Mucosa of rectum (tissue), 2 donors: ENCODE data around the gene CAMK1G.

Source experiments
- H3K27ac ChIP-seq, 2 donors: one replicate each; pipeline ENCODE4 v1.7.0; 2013; ENCODE audit warnings: inconsistent platforms in 2 of 2, low read depth in 2 of 2, low read length in 2 of 2
- H3K27me3 ChIP-seq, 2 donors: one replicate each; pipeline ENCODE4 v1.7.0; 2013; ENCODE audit warnings: low read length in 2 of 2; ENCODE audit not compliant: control insufficient read depth in 2 of 2, insufficient read depth in 2 of 2
- H3K36me3 ChIP-seq, 2 donors: one replicate each; pipeline ENCODE4 v1.7.0; 2013; ENCODE audit warnings: low read length in 2 of 2; ENCODE audit not compliant: control insufficient read depth in 2 of 2, insufficient read depth in 2 of 2
- H3K4me1 ChIP-seq, 2 donors: one replicate each; pipeline ENCODE4 v1.7.0; 2013; ENCODE audit warnings: low read length in 2 of 2, mild to moderate bottlenecking in 1 of 2; ENCODE audit not compliant: control insufficient read depth in 2 of 2, insufficient read depth in 2 of 2
- H3K4me3 ChIP-seq, 2 donors: one replicate each; pipeline ENCODE4 v1.7.0; 2013; ENCODE audit warnings: low read length in 2 of 2
- H3K9ac ChIP-seq, 2 donors: one replicate each; pipeline ENCODE4 v1.7.0; 2013; ENCODE audit warnings: low read length in 2 of 2, low read depth in 1 of 2, mild to moderate bottlenecking in 1 of 2
- H3K9me3 ChIP-seq, 2 donors: one replicate each; pipeline ENCODE4 v1.7.0; 2013; ENCODE audit warnings: low read length in 2 of 2; ENCODE audit not compliant: control insufficient read depth in 2 of 2
- donor health status: healthy.
- donor health status: Normal muscosa, but diverticular disease.

Gene CAMK1G

GRCh38 chr1:209564849-209565248, 18.7 kb upstream of the CAMK1G start:
- H3K9ac ChIP-seq: no peak overlapping the region
- H3K27ac ChIP-seq: no peak overlapping the region
- peaks cover under 1 to 6% of the 10 kb centered on the region in 2 donors for H3K27me3 ChIP-seq
- H3K4me3 ChIP-seq: no peak overlapping the region
- H3K9me3 ChIP-seq: no peaks in the 10 kb centered on the region
- no peaks in the 10 kb centered on the region for H3K36me3 ChIP-seq
- H3K4me1 ChIP-seq: no peaks in the 10 kb centered on the region

- Histone ChIP-seq H3K9me3 (no peaks in the 10 kb centered on the region), H3K4me3 (no peak overlapping the region), H3K9ac (no peak overlapping the region), H3K36me3 (no peaks in the 10 kb centered on the region), H3K27me3 (peaks cover 5 to 6% of the 10 kb centered on the region in 2 donors), H3K27ac (no peak overlapping the region), H3K4me1 (no peaks in the 10 kb centered on the region)
Measured at GRCh38 chr1:209565759-209566678, 17.5 kb upstream of the CAMK1G start.

GRCh38 chr1:209567698-209568175, 15.8 kb upstream of the CAMK1G start:
- Histone ChIP-seq H3K9ac (no peak overlapping the region), H3K27ac (no peak overlapping the region), H3K4me1 (no peaks in the 10 kb centered on the region), H3K4me3 (no peak overlapping the region), H3K36me3 (no peaks in the 10 kb centered on the region), H3K27me3 (peaks cover 5 to 9% of the 10 kb centered on the region in 2 donors), H3K9me3 (no peaks in the 10 kb centered on the region)

- no peaks in the 10 kb centered on the region for H3K9me3 ChIP-seq
- H3K9ac ChIP-seq: peak overlapping the region; percentile 2 to 11
- H3K27me3 ChIP-seq: peaks cover 5 to 9% of the 10 kb centered on the region in 2 donors
- H3K4me3 ChIP-seq: no peak overlapping the region
- no peaks in the 10 kb centered on the region for H3K4me1 ChIP-seq
- H3K27ac ChIP-seq: no peak overlapping the region
- H3K36me3 ChIP-seq: no peaks in the 10 kb centered on the region
Measured at GRCh38 chr1:209569455-209570207, 13.9 kb upstream of the CAMK1G start.

GRCh38 chr1:209570743-209571142, 12.8 kb upstream of the CAMK1G start:
- Histone ChIP-seq H3K27ac (no peak overlapping the region), H3K36me3 (no peaks in the 10 kb centered on the region), H3K9ac (no peak overlapping the region), H3K9me3 (no peaks in the 10 kb centered on the region), H3K4me3 (no peak overlapping the region), H3K4me1 (no peaks in the 10 kb centered on the region), H3K27me3 (peaks cover 5 to 9% of the 10 kb centered on the region in 2 donors)

GRCh38 chr1:209576392-209577197, 6.9 kb upstream of the CAMK1G start:
- no peak overlapping the region for H3K27ac ChIP-seq

DNA sequence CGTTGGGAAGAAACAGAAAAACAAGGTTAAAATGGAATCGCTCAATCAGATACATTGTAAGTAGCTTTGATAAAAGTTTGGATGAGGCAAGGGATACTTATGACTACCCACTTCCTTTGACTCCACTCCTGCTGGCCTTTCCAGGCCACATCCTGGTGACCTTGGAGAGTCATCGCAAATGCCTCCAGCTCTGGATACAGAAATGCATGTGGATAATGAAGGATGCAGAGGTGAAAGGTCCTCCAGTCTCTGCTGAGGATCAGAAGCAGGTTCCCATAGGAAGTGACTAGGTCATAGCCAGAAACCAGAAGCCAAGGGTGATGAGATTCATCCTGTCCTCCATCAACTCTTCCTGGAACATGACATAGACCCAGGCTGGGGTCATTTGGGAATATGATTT, 6.2 kb upstream of the CAMK1G start:
- Histone ChIP-seq H3K27ac (no peak overlapping the region), H3K36me3 (no peaks in the 10 kb centered on the region), H3K9ac (no peak overlapping the region), H3K27me3 (peaks cover 0 to 9% of the 10 kb centered on the region in 2 donors), H3K9me3 (no peaks in the 10 kb centered on the region), H3K4me1 (no peaks in the 10 kb centered on the region), H3K4me3 (no peak overlapping the region)

More at GRCh38 chr1:209576392-209577197, 6.9 kb upstream of the CAMK1G start:
- H3K9ac ChIP-seq: no peak overlapping the region
- H3K27me3 ChIP-seq: peaks cover 2 to 4% of the 10 kb centered on the region in 2 donors
- H3K36me3 ChIP-seq: no peaks in the 10 kb centered on the region
- no peaks in the 10 kb centered on the region for H3K9me3 ChIP-seq
- H3K4me3 ChIP-seq: no peak overlapping the region
- no peaks in the 10 kb centered on the region for H3K4me1 ChIP-seq

GRCh38 chr1:209580577-209580976, 2.9 kb upstream of the CAMK1G start:
- H3K27me3 ChIP-seq: peaks cover 31 to 33% of the 10 kb centered on the region in 2 donors
- H3K4me3 ChIP-seq: no peak overlapping the region
- H3K36me3 ChIP-seq: no peaks in the 10 kb centered on the region

GRCh38 chr1:209584231-209584672, 738 bp downstream of the CAMK1G start:
- H3K4me3 ChIP-seq: no peak overlapping the region
- no peak overlapping the region for H3K27ac ChIP-seq
- no peaks in the 10 kb centered on the region for H3K36me3 ChIP-seq
- peaks cover 32 to 33% of the 10 kb centered on the region in 2 donors for H3K27me3 ChIP-seq
- no peaks in the 10 kb centered on the region for H3K9me3 ChIP-seq
- H3K4me1 ChIP-seq: peaks cover 0 to 8% of the 10 kb centered on the region in 2 donors
- H3K9ac ChIP-seq: no peak overlapping the region

More at GRCh38 chr1:209580577-209580976, 2.9 kb upstream of the CAMK1G start:
- peaks cover 0 to 3% of the 10 kb centered on the region in 2 donors for H3K4me1 ChIP-seq
- H3K9me3 ChIP-seq: no peaks in the 10 kb centered on the region
- H3K27ac ChIP-seq: no peak overlapping the region
- H3K9ac ChIP-seq: no peak overlapping the region
